H1 (cell line): ENCODE data around the gene PARD6B. TPM values are rescaled to one million over a fixed set of nuclear protein-coding genes. Genes with fewer than 3 reads are reported as not detected.

Experiments
- CTCF ChIA-PET: fragments of 300-600 bp; sonication (Branson Sonifier 250); formaldehyde crosslinking; loops from one replicate; lab custom pipeline; 2021; ENCODE audit not compliant: partially characterized antibody; lab: Charles Lee
- POLR2A ChIA-PET: fragments of 300-600 bp; sonication (Branson Sonifier 250); formaldehyde crosslinking; loops from one replicate; lab custom pipeline; 2021; ENCODE audit warnings: inconsistent platforms; ENCODE audit not compliant: partially characterized antibody; lab: Charles Lee
- DNase-seq, 2 experiments: peaks; one replicate each; pipeline versions ENCODE4 v3.0.0 to v3.0.0-alpha.2; 2010 to 2022; ENCODE audit warnings: low spot score in 2 of 2, low read depth in 1 of 2, mixed read lengths in 1 of 2
- FAIRE-seq: peaks from 2 replicates; lab custom pipeline; 2011; peaks lifted over from hg19 to GRCh38; lab: Jason Lieb, UNC
- H2AFZ ChIP-seq: 2 replicates; pipeline ENCODE4 v1.8.1; 2012; ENCODE audit warnings: low read length, inconsistent platforms
- H2AK5ac ChIP-seq: 2 replicates; pipeline ENCODE4 v1.6.1; 2013; ENCODE audit warnings: low read depth, low read length
- H2BK120ac ChIP-seq: replicated peaks from 2 replicates; pipeline ENCODE3; 2013; ENCODE audit warnings: low read depth, low read length, inconsistent platforms
- H2BK12ac ChIP-seq: 2 replicates; pipeline ENCODE4 v1.6.1; 2013; ENCODE audit warnings: low read depth, low read length
- H2BK15ac ChIP-seq: 2 replicates; pipeline ENCODE4 v1.6.1; 2013; ENCODE audit warnings: low read length
- H2BK20ac ChIP-seq: 2 replicates; pipeline ENCODE4 v1.6.1; 2013; ENCODE audit warnings: low read length
- H2BK5ac ChIP-seq: 2 replicates; pipeline ENCODE4 v1.6.1; 2013; ENCODE audit warnings: low read depth, low read length
- H3K14ac ChIP-seq: 2 replicates; pipeline ENCODE4 v1.6.1; 2013; ENCODE audit warnings: inconsistent platforms; ENCODE audit not compliant: insufficient read length
- H3K18ac ChIP-seq: 2 replicates; pipeline ENCODE4 v1.6.1; 2013; ENCODE audit warnings: low read length; ENCODE audit errors: extremely low read depth
- H3K23ac ChIP-seq: 2 replicates; pipeline ENCODE4 v1.6.1; 2013; ENCODE audit warnings: inconsistent platforms; ENCODE audit not compliant: insufficient read length
- H3K23me2 ChIP-seq: 2 replicates; pipeline ENCODE4 v1.6.1; 2013; ENCODE audit warnings: low read depth, low read length
- H3K27ac ChIP-seq: 2 replicates; pipeline ENCODE4 v1.6.1; 2011; ENCODE audit warnings: low read depth, low read length, inconsistent platforms
- H3K27me3 ChIP-seq, 4 experiments: replicated peaks in 1 of 4; 1 replicate in 1 of 4; 2 replicates in 3 of 4; pipeline versions ENCODE4 v1.6.1 to v1.8.1; 2011 to 2013; ENCODE audit warnings: low read length in 3 of 4, mild to moderate bottlenecking in 3 of 4, inconsistent platforms in 2 of 4, mixed read lengths in 2 of 4, moderate library complexity in 1 of 4; ENCODE audit not compliant: control insufficient read depth in 3 of 4, insufficient read depth in 3 of 4; ENCODE audit errors: extremely low read depth in 1 of 4
- H3K36me3 ChIP-seq, 4 experiments: 2 replicates each; pipeline versions ENCODE4 v1.6.1 to v1.8.1; 2011 to 2013; ENCODE audit warnings: mild to moderate bottlenecking in 4 of 4, low read length in 3 of 4, moderate library complexity in 2 of 4, control low read depth in 1 of 4, inconsistent platforms in 1 of 4; ENCODE audit not compliant: insufficient read depth in 4 of 4, control insufficient read depth in 2 of 4
- H3K4ac ChIP-seq: replicated peaks from 2 replicates; pipeline ENCODE3; 2013; ENCODE audit warnings: low read length, low read depth, mixed read lengths, inconsistent platforms; ENCODE audit not compliant: insufficient read length
- H3K4me1 ChIP-seq, 4 experiments: replicated peaks in 1 of 4; 1 replicate in 1 of 4; 2 replicates in 3 of 4; pipeline versions ENCODE4 v1.6.1 to v1.8.1; 2011 to 2013; ENCODE audit warnings: low read length in 3 of 4, inconsistent platforms in 2 of 4, mixed read lengths in 1 of 4; ENCODE audit not compliant: insufficient read depth in 4 of 4, control insufficient read depth in 3 of 4
- H3K4me2 ChIP-seq, 2 experiments: 2 replicates each; pipeline versions ENCODE4 v1.6.1 to v1.8.1; 2011 to 2013; ENCODE audit warnings: low read depth in 2 of 2, low read length in 2 of 2, control low read depth in 1 of 2, inconsistent platforms in 1 of 2, mild to moderate bottlenecking in 1 of 2; ENCODE audit not compliant: insufficient read depth in 1 of 2
- H3K4me3 ChIP-seq, 4 experiments: fragments of 200-600, 300-600 bp in 1 of 4; sonication (generic), shearing (Covaris generic), sonication (Bioruptor Twin) in 1 of 4; 2 replicates each; pipeline versions ENCODE4 v1.5.1 to v1.8.1; 2011 to 2016; ENCODE audit warnings: low read length in 4 of 4, low read depth in 3 of 4, control low read depth in 2 of 4, inconsistent platforms in 2 of 4, mild to moderate bottlenecking in 2 of 4, mixed read lengths in 1 of 4, moderate library complexity in 1 of 4; ENCODE audit not compliant: insufficient read depth in 2 of 4; ENCODE audit errors: extremely low read depth in 1 of 4
- H3K56ac ChIP-seq: replicated peaks from 2 replicates; pipeline ENCODE3; 2013; ENCODE audit warnings: low read depth, mild to moderate bottlenecking, mixed read lengths, low read length, inconsistent platforms; ENCODE audit not compliant: insufficient read length
- H3K79me1 ChIP-seq: 2 replicates; pipeline ENCODE4 v1.6.1; 2013; ENCODE audit warnings: low read depth, low read length, control low read depth
- H3K79me2 ChIP-seq, 2 experiments: 2 replicates each; pipeline versions ENCODE4 v1.6.1 to v1.8.1; 2012 to 2013; ENCODE audit warnings: low read length in 2 of 2, mild to moderate bottlenecking in 2 of 2, inconsistent platforms in 1 of 2; ENCODE audit not compliant: insufficient read depth in 2 of 2, control insufficient read depth in 1 of 2
- H3K9ac ChIP-seq, 4 experiments: replicated peaks in 1 of 4; 1 replicate in 1 of 4; 2 replicates in 3 of 4; pipeline versions ENCODE4 v1.6.1 to v1.8.1; 2011 to 2013; ENCODE audit warnings: low read depth in 3 of 4, low read length in 3 of 4, control low read depth in 2 of 4, mild to moderate bottlenecking in 2 of 4, moderate library complexity in 2 of 4, inconsistent platforms in 1 of 4; ENCODE audit errors: extremely low read depth in 1 of 4
- H3K9me3 ChIP-seq, 2 experiments: 2 replicates each; pipeline versions ENCODE4 v1.6.1 to v1.8.1; 2012 to 2013; ENCODE audit warnings: mild to moderate bottlenecking in 2 of 2, moderate library complexity in 2 of 2, control low read depth in 1 of 2, inconsistent platforms in 1 of 2, low read depth in 1 of 2, low read length in 1 of 2, mixed read lengths in 1 of 2; ENCODE audit not compliant: insufficient read depth in 2 of 2
- H4K20me1 ChIP-seq, 2 experiments: replicated peaks in 1 of 2; 2 replicates each; pipeline versions ENCODE3 to v1.8.1; 2011 to 2013; ENCODE audit warnings: inconsistent platforms in 2 of 2, low read length in 2 of 2, mild to moderate bottlenecking in 1 of 2; ENCODE audit not compliant: insufficient read depth in 2 of 2, control insufficient read depth in 1 of 2
- H4K5ac ChIP-seq: 2 replicates; pipeline ENCODE4 v1.6.1; 2013; ENCODE audit warnings: low read length, low read depth, mixed read lengths, inconsistent platforms; ENCODE audit not compliant: insufficient read length
- H4K8ac ChIP-seq: 2 replicates; pipeline ENCODE4 v1.8.0; 2013; ENCODE audit warnings: mild to moderate bottlenecking, moderate library complexity, low read length, inconsistent platforms; ENCODE audit not compliant: insufficient read depth; ENCODE audit errors: extremely low read depth
- H4K91ac ChIP-seq: replicated peaks from 2 replicates; pipeline ENCODE3; 2013; ENCODE audit warnings: low read length, mixed read lengths, inconsistent platforms; ENCODE audit not compliant: insufficient read length
- CEBPB ChIP-seq: IDR thresholded peaks from 2 replicates; pipeline ENCODE4 v1.6.1; 2012; ENCODE audit warnings: low read depth, low read length
- CREB1 ChIP-seq: IDR thresholded peaks from 2 replicates; pipeline ENCODE4 v1.6.1; 2012; ENCODE audit warnings: inconsistent platforms
- EP300 ChIP-seq, 2 experiments: IDR thresholded peaks; 1 replicate in 1 of 2; 2 replicates in 1 of 2; pipeline ENCODE4 v1.6.1; 2011 to 2012; ENCODE audit warnings: low read depth in 2 of 2, low read length in 2 of 2, mild to moderate bottlenecking in 2 of 2, borderline replicate concordance in 1 of 2, inconsistent platforms in 1 of 2, moderate library complexity in 1 of 2
- GTF2F1 ChIP-seq: IDR thresholded peaks from 2 replicates; pipeline ENCODE4 v1.6.1; 2012; ENCODE audit warnings: low read depth, low read length, improper control_type of control experiment, borderline replicate concordance
- NANOG ChIP-seq: IDR thresholded peaks from 2 replicates; pipeline ENCODE4 v1.6.1; 2011; ENCODE audit warnings: low read length, low read depth, mild to moderate bottlenecking, inconsistent platforms; ENCODE audit not compliant: insufficient read depth, poor library complexity, severe bottlenecking
- NRF1 ChIP-seq: IDR thresholded peaks from 2 replicates; pipeline ENCODE4 v1.6.1; 2011; ENCODE audit warnings: mild to moderate bottlenecking, low read depth, low read length, improper control_type of control experiment
- RAD21 ChIP-seq, 2 experiments: IDR thresholded peaks in 1 of 2; conservative IDR thresholded peaks in 1 of 2; 2 replicates each; pipeline ENCODE4 v1.6.1; 2011; ENCODE audit warnings: low read depth in 2 of 2, low read length in 2 of 2, improper control_type of control experiment in 1 of 2, inconsistent platforms in 1 of 2, mild to moderate bottlenecking in 1 of 2, moderate library complexity in 1 of 2
- SIRT6 ChIP-seq: IDR thresholded peaks from one replicate; pipeline ENCODE4 v1.7.1; 2012; ENCODE audit warnings: low read length, inconsistent platforms
- SIX5 ChIP-seq: IDR thresholded peaks from 2 replicates; pipeline ENCODE4 v1.6.1; 2011; ENCODE audit warnings: mild to moderate bottlenecking, low read depth, low read length
- SP1 ChIP-seq: IDR thresholded peaks from 2 replicates; pipeline ENCODE4 v1.6.1; 2011; ENCODE audit warnings: low read depth, low read length
- SRF ChIP-seq: IDR thresholded peaks from 2 replicates; pipeline ENCODE4 v1.6.1; 2011; ENCODE audit warnings: mild to moderate bottlenecking, low read depth, low read length, moderate library complexity
- TEAD4 ChIP-seq: IDR thresholded peaks from 2 replicates; pipeline ENCODE4 v1.6.1; 2012; ENCODE audit warnings: low read depth, low read length, inconsistent platforms, mixed read lengths
- whole genome bisulfite sequencing, 2 experiments: shearing (Covaris generic) in 1 of 2; methylation state at CpG; one replicate each; pipeline versions ENCODE4 v1.1.6 to v1.1.7; 2013 to 2015; ENCODE audit warnings: low lambda C conversion rate in 2 of 2, mixed read lengths in 2 of 2, inconsistent platforms in 1 of 2, low coverage in 1 of 2, missing lambda C conversion rate in 1 of 2; ENCODE audit not compliant: insufficient replicate concordance in 2 of 2, insufficient coverage in 1 of 2, insufficient read length in 1 of 2; ENCODE audit errors: extremely low coverage in 1 of 2, missing lambda C conversion rate in 1 of 2; 5-methylcytosine and 5-hydroxymethylcytosine counted together
- polyA plus RNA-seq, 7 experiments: library from polyadenylated mRNA; depleted of rRNA in 3 of 7; stranded (reverse) in 5 of 7; unstranded in 2 of 7; fragments of >200 nt in 5 of 7; fragments of 200-250 nt in 2 of 7; gene quantifications; 1 replicate in 5 of 7; 2 replicates in 1 of 7; 4 replicates in 1 of 7; pipeline versions ENCODE4 v1.2.1 to v1.2.3, GENCODE V29; 2011 to 2013; ENCODE audit warnings: missing spikeins in 2 of 7, mixed read lengths in 2 of 7
- total RNA-seq: library from RNA; stranded (reverse); fragmentation: NEBNext Ultra II Directional; extraction: Animal tissue kit (Norgen Biotek cat#: 25700); gene quantifications from 2 replicates; pipeline ENCODE4 v1.2.1, GENCODE V29; 2021
- TF ChIP-seq, protein P1 (sequence below): IDR thresholded peaks from 2 replicates; pipeline ENCODE4 v1.6.1; 2012; ENCODE audit warnings: low read length, inconsistent platforms

Gene PARD6B
- total and polyA plus RNA-seq, 2 of the 8 experiments (the other 6 are each of a cell fraction or from before 2014, with no cell fraction given) = 5.2 to 34.1 TPM

DNA sequence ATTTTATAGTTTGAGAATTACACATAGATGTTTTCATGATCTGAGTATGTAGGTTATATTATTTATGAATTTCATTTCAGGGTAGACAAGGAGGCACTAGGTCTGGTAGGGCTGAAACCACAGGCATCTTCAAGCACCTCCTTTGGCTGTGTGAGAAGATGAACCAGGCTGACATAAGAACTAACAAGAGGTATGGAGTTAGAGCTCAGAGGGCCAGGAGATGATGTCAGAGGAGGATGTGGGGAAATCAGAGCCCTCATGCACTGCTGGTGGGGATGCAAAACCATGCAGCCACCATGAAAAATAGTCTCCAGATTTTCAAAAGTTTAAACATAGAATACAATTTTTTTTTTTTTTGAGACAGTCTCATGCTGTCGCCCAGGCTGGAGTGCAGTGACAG is 26.4 kb upstream of the PARD6B start:
- DNase-seq (no peak), FAIRE-seq (no peak)
- no peaks in the 10 kb centered on the region for H3K27me3 ChIP-seq
- no peak overlapping the region for H3K27ac ChIP-seq
- no peaks in the 10 kb centered on the region for H3K79me2 ChIP-seq
- ChIA-PET POLR2A (interaction anchor here (0.7 to 1.9 kb wide), 2 partner anchors 14 to 19 kb away, joined by 4 to 6 read pairs; no protein-coding TSS in a partner anchor), CTCF (interaction anchor here (0.6 to 3.9 kb wide), 8 partner anchors 9 to 78 kb away, joined by 3 to 21 read pairs (median 4); no protein-coding TSS in a partner anchor)
- H4K91ac ChIP-seq = no peak overlapping the region
- peaks cover 0 to 2% (median 1%) of the 10 kb centered on the region in 4 experiments; a peak in 2 of 7 replicates for H3K4me1 ChIP-seq
- no peak overlapping the region for H2BK20ac ChIP-seq
- H2BK15ac ChIP-seq = no peak overlapping the region
- no peak overlapping the region for H2BK120ac ChIP-seq
- no peak overlapping the region for H2BK12ac ChIP-seq
- H3K18ac ChIP-seq = no peak overlapping the region
- H4K5ac ChIP-seq = no peak overlapping the region
- no peak overlapping the region for H3K4ac ChIP-seq
- no peaks in the 10 kb centered on the region for H3K9me3 ChIP-seq
- no peaks in the 10 kb centered on the region for H3K23me2 ChIP-seq
- H3K79me1 ChIP-seq = no peaks in the 10 kb centered on the region
- no peak overlapping the region for H3K14ac ChIP-seq
- H3K9ac ChIP-seq = no peak overlapping the region
- WGBS, 2 experiments = 100% methylated on average over 1 of the region's 1 CpG; no CpG with 5 or more reads in 1 of the 2 experiments
- H3K4me3 ChIP-seq = no peak overlapping the region
- no peak overlapping the region for H4K8ac ChIP-seq
- H2AFZ ChIP-seq = no peak overlapping the region
- H2AK5ac ChIP-seq = no peak overlapping the region
- no peak overlapping the region for H3K23ac ChIP-seq
- no peak overlapping the region for H3K4me2 ChIP-seq
- H3K36me3 ChIP-seq = no peaks in the 10 kb centered on the region
- H4K20me1 ChIP-seq = no peaks in the 10 kb centered on the region
- no peak overlapping the region for H3K56ac ChIP-seq
- H2BK5ac ChIP-seq = peak overlapping the region; percentile 60; the same call in 1 of the 2 replicates
- TF ChIP-seq CREB1 = no peak
- no peak for TF ChIP-seq SRF
- TF ChIP-seq NANOG = no peak
- TF ChIP-seq RAD21 (IDR thresholded peaks at IDR 0.05 in 1 of 2, conservative IDR thresholded peaks at IDR 0.05 in 1 of 2; ENCODE audit: low read depth in 2 of 2, low read length in 2 of 2) = no peak
- no peak for TF ChIP-seq SP1
- no peak for TF ChIP-seq SIX5
- no peak for TF ChIP-seq TEAD4
- TF ChIP-seq SIRT6 = no peak
- TF ChIP-seq EP300 (IDR thresholded peaks at IDR 0.05; ENCODE audit: borderline replicate concordance in 1 of 2, low read depth in 2 of 2, low read length in 2 of 2) = no peak
- TF ChIP-seq CEBPB = no peak
- TF ChIP-seq NRF1 = no peak
- TF ChIP-seq GTF2F1 = no peak
- TF ChIP-seq, protein P1, sequence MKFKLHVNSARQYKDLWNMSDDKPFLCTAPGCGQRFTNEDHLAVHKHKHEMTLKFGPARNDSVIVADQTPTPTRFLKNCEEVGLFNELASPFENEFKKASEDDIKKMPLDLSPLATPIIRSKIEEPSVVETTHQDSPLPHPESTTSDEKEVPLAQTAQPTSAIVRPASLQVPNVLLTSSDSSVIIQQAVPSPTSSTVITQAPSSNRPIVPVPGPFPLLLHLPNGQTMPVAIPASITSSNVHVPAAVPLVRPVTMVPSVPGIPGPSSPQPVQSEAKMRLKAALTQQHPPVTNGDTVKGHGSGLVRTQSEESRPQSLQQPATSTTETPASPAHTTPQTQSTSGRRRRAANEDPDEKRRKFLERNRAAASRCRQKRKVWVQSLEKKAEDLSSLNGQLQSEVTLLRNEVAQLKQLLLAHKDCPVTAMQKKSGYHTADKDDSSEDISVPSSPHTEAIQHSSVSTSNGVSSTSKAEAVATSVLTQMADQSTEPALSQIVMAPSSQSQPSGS = no peak
